Left lung (tissue), 10 donors: Measurements from ENCODE around the gene LTC4S. TPM values are rescaled to one million over a fixed set of nuclear protein-coding genes. Genes with fewer than 3 reads are reported as not detected.

Experiments
- ATAC-seq: fragments of 200-7000 bp; cut with Tn5 transposase; one replicate; pipeline ENCODE4 v1.9.1; 2020; ENCODE audit warnings: moderate library complexity
- DNase-seq, 4 donors: peaks; one replicate each; pipeline ENCODE4 v3.0.0-alpha.2; 2013 to 2020
- H3K27ac ChIP-seq, 2 donors: fragments of 200-600 bp; sonication (generic) in 1 of 2; one replicate each; pipeline versions ENCODE4 v1.5.0 to v1.8.0; 2020 to 2021
- H3K27me3 ChIP-seq, 2 donors: fragments of 200-600 bp; sonication (generic) in 1 of 2; one replicate each; pipeline versions ENCODE4 v1.5.0 to v1.8.0; 2020 to 2021
- H3K36me3 ChIP-seq, 2 donors: fragments of 200-600 bp; sonication (generic) in 1 of 2; one replicate each; pipeline versions ENCODE4 v1.5.0 to v1.8.0; 2020 to 2021
- H3K4me1 ChIP-seq, 2 donors: fragments of 200-600 bp; one replicate each; pipeline ENCODE4 v1.8.0; 2021
- H3K4me3 ChIP-seq, 2 donors: fragments of 200-600 bp; sonication (generic) in 1 of 2; one replicate each; pipeline versions ENCODE4 v1.5.0 to v1.8.0; 2020 to 2021; ENCODE audit warnings: mild to moderate bottlenecking in 1 of 2
- H3K9me3 ChIP-seq, 2 donors: fragments of 200-600 bp; sonication (generic) in 1 of 2; one replicate each; pipeline versions ENCODE4 v1.5.0 to v1.8.0; 2020 to 2021
- intact Hi-C, 2 donors: fragments of 100-400 bp; cut with DNase I; formaldehyde crosslinking; loops; one replicate each; pipeline versions ENCODE4 v1.11.2 to v1.14.2; 2022
- polyA plus RNA-seq, 6 donors: library from polyadenylated mRNA; unstranded; fragments of 120-200 nt; gene quantifications; one replicate each; pipeline ENCODE4 v1.2.1, GENCODE V29; 2013; ENCODE audit not compliant: insufficient read length in 6 of 6
- total RNA-seq, 2 donors: library from RNA; stranded (reverse); fragmentation: NEBNext Ultra II Directional; extraction: Animal tissue kit (Norgen Biotek cat#: 25700); gene quantifications; one replicate each; pipeline ENCODE4 v1.2.1, GENCODE V29; 2021
- TF ChIP-seq, protein P1 (sequence below), 2 donors: fragments of 200-600 bp; sonication (generic) in 1 of 2; IDR thresholded peaks; one replicate each; pipeline versions ENCODE4 v1.5.0 to v1.8.0; 2021; ENCODE audit warnings: antibody characterized with exemption in 2 of 2
- donor health status: DM: no; HTN: yes; CAD: no.
- donor health status: DM: no; HTN: no; CAD: no.

The LTC4S gene
- total and polyA plus RNA-seq, 8 donors, result 3.0 to 19.6 (median 5.0) TPM

GRCh38 chr5:179812997-179813607 lies 19.3 kb downstream of the LTC4S start:
- Histone ChIP-seq H3K27me3 (no peaks in the 10 kb centered on the region), H3K9me3 (no peaks in the 10 kb centered on the region), H3K36me3 (peaks cover 0 to 29% of the 10 kb centered on the region in 2 donors), H3K4me3 (no peak overlapping the region), H3K27ac (no peak overlapping the region), H3K4me1 (peaks cover under 1 to 25% of the 10 kb centered on the region in 2 donors)
- no peak for ATAC-seq
- DNase-seq, result peak in 1 of 4 donors; percentile 30
- intact Hi-C loops, result no loop called here
- TF ChIP-seq, protein P1, sequence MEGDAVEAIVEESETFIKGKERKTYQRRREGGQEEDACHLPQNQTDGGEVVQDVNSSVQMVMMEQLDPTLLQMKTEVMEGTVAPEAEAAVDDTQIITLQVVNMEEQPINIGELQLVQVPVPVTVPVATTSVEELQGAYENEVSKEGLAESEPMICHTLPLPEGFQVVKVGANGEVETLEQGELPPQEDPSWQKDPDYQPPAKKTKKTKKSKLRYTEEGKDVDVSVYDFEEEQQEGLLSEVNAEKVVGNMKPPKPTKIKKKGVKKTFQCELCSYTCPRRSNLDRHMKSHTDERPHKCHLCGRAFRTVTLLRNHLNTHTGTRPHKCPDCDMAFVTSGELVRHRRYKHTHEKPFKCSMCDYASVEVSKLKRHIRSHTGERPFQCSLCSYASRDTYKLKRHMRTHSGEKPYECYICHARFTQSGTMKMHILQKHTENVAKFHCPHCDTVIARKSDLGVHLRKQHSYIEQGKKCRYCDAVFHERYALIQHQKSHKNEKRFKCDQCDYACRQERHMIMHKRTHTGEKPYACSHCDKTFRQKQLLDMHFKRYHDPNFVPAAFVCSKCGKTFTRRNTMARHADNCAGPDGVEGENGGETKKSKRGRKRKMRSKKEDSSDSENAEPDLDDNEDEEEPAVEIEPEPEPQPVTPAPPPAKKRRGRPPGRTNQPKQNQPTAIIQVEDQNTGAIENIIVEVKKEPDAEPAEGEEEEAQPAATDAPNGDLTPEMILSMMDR (IDR thresholded peaks at IDR 0.05), result no peak

DNA sequence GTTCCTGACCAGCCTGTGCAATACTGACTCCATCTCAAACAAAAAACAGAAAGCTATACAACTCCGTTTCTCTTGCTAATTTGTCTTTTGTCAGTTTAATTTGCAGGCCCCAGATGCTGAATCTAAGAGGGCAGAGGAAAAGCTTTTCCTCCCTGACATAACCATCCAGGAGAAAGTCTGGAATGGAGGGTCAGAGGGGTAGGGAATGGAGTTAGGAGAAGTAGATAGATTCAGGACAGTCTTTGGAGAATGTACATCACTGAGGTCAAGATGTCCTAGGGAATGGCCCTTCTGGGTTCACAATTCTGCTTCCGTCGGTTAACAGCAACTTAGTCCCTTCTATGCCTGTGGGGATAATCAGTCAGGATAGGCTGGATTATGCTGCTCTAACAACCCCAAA lies 20.3 kb downstream of the LTC4S start:
- no peaks in the 10 kb centered on the region for H3K27me3 ChIP-seq
- intact Hi-C loops, result no loop called here
- TF ChIP-seq, protein P1 (IDR thresholded peaks at IDR 0.05), result no peak
- ATAC-seq (no peak), DNase-seq (no peak)
- no peaks in the 10 kb centered on the region for H3K9me3 ChIP-seq
- H3K4me1 ChIP-seq, result peaks cover 8 to 28% of the 10 kb centered on the region in 2 donors
- no peak overlapping the region for H3K27ac ChIP-seq
- H3K36me3 ChIP-seq, result peaks cover 0 to 29% of the 10 kb centered on the region in 2 donors
- no peak overlapping the region for H3K4me3 ChIP-seq

- H3K4me1 ChIP-seq, result peaks cover 20 to 42% of the 10 kb centered on the region in 2 donors
- intact Hi-C loops, result no loop called here
- H3K9me3 ChIP-seq, result no peaks in the 10 kb centered on the region
- TF ChIP-seq, protein P1 (IDR thresholded peaks at IDR 0.05), result no peak
- peaks cover 0 to 29% of the 10 kb centered on the region in 2 donors for H3K36me3 ChIP-seq
- no peaks in the 10 kb centered on the region for H3K27me3 ChIP-seq
- DNase-seq, result peak in 1 of 4 donors; percentile 58
- no peak overlapping the region for H3K4me3 ChIP-seq
- no peak for ATAC-seq
- no peak overlapping the region for H3K27ac ChIP-seq
These were observed 21.9 kb downstream of the LTC4S start for GRCh38 chr5:179815491-179816249.

- DNase-seq (peak in 2 of 4 donors; percentile 36 to 70), ATAC-seq (no peak)
- H3K4me3 ChIP-seq, result peak overlapping the region; percentile 38 to 43
- no peak overlapping the region for H3K27ac ChIP-seq
- peaks cover 20 to 42% of the 10 kb centered on the region in 2 donors for H3K4me1 ChIP-seq
- intact Hi-C loops, result no loop called here
- TF ChIP-seq, protein P1 (IDR thresholded peaks at IDR 0.05), result no peak
- no peaks in the 10 kb centered on the region for H3K9me3 ChIP-seq
- H3K27me3 ChIP-seq, result no peaks in the 10 kb centered on the region
- peaks cover 0 to 29% of the 10 kb centered on the region in 2 donors for H3K36me3 ChIP-seq
These were observed 22.6 kb downstream of the LTC4S start for GRCh38 chr5:179816401-179816795.

GRCh38 chr5:179816796-179817469 lies 23.1 kb downstream of the LTC4S start:
- Histone ChIP-seq H3K4me1 (peaks cover 22 to 45% of the 10 kb centered on the region in 2 donors), H3K27ac (no peak overlapping the region), H3K36me3 (peaks cover 0 to 25% of the 10 kb centered on the region in 2 donors), H3K27me3 (no peaks in the 10 kb centered on the region), H3K4me3 (peak overlapping the region; percentile 38 to 43), H3K9me3 (no peaks in the 10 kb centered on the region)
- ATAC-seq, result no peak
- TF ChIP-seq, protein P1 (IDR thresholded peaks at IDR 0.05), result no peak
- intact Hi-C loops, result no loop called here
- DNase-seq, result peak in 2 of 4 donors; percentile 55 to 90
